Activated T-cell treated with anti-CD3 and anti-CD28 coated beads, Interleukin-2, amount 50 U/mL, for 24 hours (primary cell): Measurements from ENCODE around the gene UBR2.
"Not testable (repeated sequence)": the region's sequence is repeated elsewhere in the genome, so short reads cannot be mapped to it uniquely, and the experiment has no call there.

ENCODE experiments used
- DNase-seq: peaks from one replicate; pipeline ENCODE4 v3.0.0-alpha.2; 2020
- H3K27ac Mint-ChIP-seq: 2 replicates; pipeline ENCODE4 v1.8.0; 2020; ENCODE audit warnings: mild to moderate bottlenecking, mixed read lengths
- H3K27me3 Mint-ChIP-seq: 2 replicates; pipeline ENCODE4 v1.8.0; 2020; ENCODE audit warnings: mixed read lengths
- H3K36me3 Mint-ChIP-seq: 2 replicates; pipeline ENCODE4 v1.8.0; 2020; ENCODE audit warnings: low read depth, mixed read lengths
- H3K4me1 Mint-ChIP-seq: 2 replicates; pipeline ENCODE4 v1.8.0; 2020; ENCODE audit warnings: low read depth, mixed read lengths
- H3K4me3 Mint-ChIP-seq: 2 replicates; pipeline ENCODE4 v1.8.0; 2020; ENCODE audit warnings: mild to moderate bottlenecking, moderate library complexity, mixed read lengths
- H3K9me3 Mint-ChIP-seq: 2 replicates; pipeline ENCODE4 v1.8.0; 2020; ENCODE audit warnings: mixed read lengths

Gene UBR2

GRCh38 chr6:42566614-42567208 lies 2.9 kb downstream of the UBR2 start:
- Mint-ChIP-seq H3K4me1 (peaks cover 51% of the 10 kb centered on the region), H3K9me3 (no peaks in the 10 kb centered on the region)

DNA sequence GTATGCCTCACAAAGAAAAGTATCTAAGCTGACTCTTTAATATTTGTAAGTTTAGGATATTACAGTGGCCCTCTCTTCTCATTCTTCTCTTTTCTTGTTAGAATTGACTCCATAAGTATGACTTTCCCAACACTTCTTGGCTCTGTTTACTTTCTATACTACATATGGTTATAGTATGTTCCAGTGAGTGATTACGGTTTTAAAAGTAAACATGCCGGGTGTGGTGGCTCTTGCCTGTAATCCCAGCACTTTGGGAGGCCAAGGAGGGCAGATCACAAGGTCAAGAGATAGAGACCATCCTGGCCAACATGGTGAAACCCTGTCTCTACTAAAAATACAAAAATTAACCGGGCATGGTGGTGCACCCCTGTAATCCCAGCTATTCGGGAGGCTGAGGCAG lies 3.4 kb downstream of the UBR2 start:
- Mint-ChIP-seq H3K27ac (peak overlapping the region; percentile 71), H3K36me3 (peaks cover 48% of the 10 kb centered on the region), H3K4me1 (peaks cover 56% of the 10 kb centered on the region)
- H3K27me3 Mint-ChIP-seq, H3K4me3 Mint-ChIP-seq, DNase-seq, H3K9me3 Mint-ChIP-seq: not testable (repeated sequence)

More at GRCh38 chr6:42566614-42567208, 2.9 kb downstream of the UBR2 start:
- H3K27me3 Mint-ChIP-seq = no peaks in the 10 kb centered on the region
- H3K27ac Mint-ChIP-seq = peak overlapping the region; percentile 71
- peak overlapping the region; percentile 94 for H3K4me3 Mint-ChIP-seq
- no peak for DNase-seq
- H3K36me3 Mint-ChIP-seq = peaks cover 48% of the 10 kb centered on the region

GRCh38 chr6:42569102-42570028 lies 5.5 kb downstream of the UBR2 start:
- H3K36me3 Mint-ChIP-seq = peaks cover 59% of the 10 kb centered on the region
- peak overlapping the region; percentile 93 for H3K27ac Mint-ChIP-seq
- H3K9me3 Mint-ChIP-seq = no peaks in the 10 kb centered on the region
- H3K4me3 Mint-ChIP-seq = peak overlapping the region; percentile 43
- no peak for DNase-seq
- H3K27me3 Mint-ChIP-seq = no peaks in the 10 kb centered on the region
- peaks cover 65% of the 10 kb centered on the region for H3K4me1 Mint-ChIP-seq

DNA sequence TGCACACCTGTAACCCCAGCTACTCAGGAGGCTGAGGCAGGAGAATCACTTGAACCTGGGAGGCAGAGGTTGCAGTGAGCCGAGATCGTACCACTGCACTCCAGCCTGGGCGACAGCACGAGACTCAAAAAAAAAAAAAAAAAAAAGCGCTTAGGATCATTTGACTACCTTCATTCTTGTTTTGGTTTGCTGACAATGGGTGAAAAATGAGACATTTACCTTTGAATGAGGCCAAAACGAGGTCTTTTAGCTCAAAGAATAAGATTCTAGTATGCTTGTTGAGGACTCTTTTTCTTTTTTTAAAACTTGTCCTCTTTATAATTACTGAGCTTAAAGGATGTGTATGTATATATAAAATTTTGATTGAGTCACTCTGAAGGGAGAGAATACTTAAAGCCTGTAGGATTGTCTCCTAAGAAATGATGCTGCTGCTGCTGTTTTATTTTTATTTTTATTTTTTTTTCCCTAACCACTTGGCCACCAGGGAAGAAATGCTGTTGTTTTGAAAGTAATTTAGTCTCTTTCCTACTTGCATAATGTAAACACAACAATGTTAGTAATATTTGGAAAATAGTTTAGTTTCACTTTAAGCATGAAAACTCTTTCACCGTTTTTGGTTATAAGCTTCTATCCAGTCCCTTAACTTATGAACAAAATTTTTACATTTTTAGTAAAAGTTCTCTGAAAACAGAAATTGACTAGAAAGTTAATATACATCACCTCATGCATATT lies 7.9 kb downstream of the UBR2 start:
- peaks cover 61% of the 10 kb centered on the region for H3K36me3 Mint-ChIP-seq
- no peak for DNase-seq
- no peaks in the 10 kb centered on the region for H3K27me3 Mint-ChIP-seq
- peak overlapping the region; percentile 42 for H3K4me3 Mint-ChIP-seq
- peaks cover 64% of the 10 kb centered on the region for H3K4me1 Mint-ChIP-seq
- H3K27ac Mint-ChIP-seq = peak overlapping the region; percentile 22
- no peaks in the 10 kb centered on the region for H3K9me3 Mint-ChIP-seq

- Mint-ChIP-seq H3K4me1 (peaks cover 64% of the 10 kb centered on the region), H3K4me3 (no peak overlapping the region), H3K36me3 (peaks cover 61% of the 10 kb centered on the region), H3K27me3 (no peaks in the 10 kb centered on the region), H3K9me3 (no peaks in the 10 kb centered on the region), H3K27ac (peak overlapping the region; percentile 55)
- no peak for DNase-seq
Measured at GRCh38 chr6:42572523-42572922, 8.7 kb downstream of the UBR2 start.

GRCh38 chr6:42576538-42576937 lies 12.7 kb downstream of the UBR2 start:
- H3K27me3 Mint-ChIP-seq, H3K9me3 Mint-ChIP-seq, H3K4me3 Mint-ChIP-seq, DNase-seq, H3K27ac Mint-ChIP-seq: not testable (repeated sequence)
- peaks cover 64% of the 10 kb centered on the region for H3K4me1 Mint-ChIP-seq
- H3K36me3 Mint-ChIP-seq = peaks cover 84% of the 10 kb centered on the region

DNA sequence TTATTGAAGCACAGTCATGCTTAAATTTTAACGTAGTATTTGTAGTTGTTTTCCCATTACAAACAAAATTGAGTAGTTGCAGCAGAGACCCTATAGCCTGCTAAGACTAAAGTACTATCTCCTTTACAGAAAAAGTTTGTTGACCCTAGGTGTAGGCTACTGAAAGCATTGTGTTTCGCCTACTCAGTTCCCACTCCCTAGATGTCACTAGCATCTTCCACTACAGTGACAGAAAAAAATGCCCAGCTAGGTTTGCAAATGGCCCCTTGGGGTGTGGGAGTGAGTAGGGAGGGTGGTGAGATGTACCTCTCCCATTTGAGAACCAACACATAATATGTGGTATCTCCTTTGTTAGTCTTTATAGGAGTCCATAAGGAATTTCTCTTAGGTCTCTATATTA lies 34.5 kb downstream of the UBR2 start:
- no peaks in the 10 kb centered on the region for H3K27me3 Mint-ChIP-seq
- no peaks in the 10 kb centered on the region for H3K9me3 Mint-ChIP-seq
- peaks cover 24% of the 10 kb centered on the region for H3K4me1 Mint-ChIP-seq
- no peak for DNase-seq
- no peak overlapping the region for H3K27ac Mint-ChIP-seq
- peaks cover 74% of the 10 kb centered on the region for H3K36me3 Mint-ChIP-seq
- H3K4me3 Mint-ChIP-seq = no peak overlapping the region

- no peaks in the 10 kb centered on the region for H3K27me3 Mint-ChIP-seq
- H3K9me3 Mint-ChIP-seq = no peaks in the 10 kb centered on the region
- no peak for DNase-seq
- no peak overlapping the region for H3K4me3 Mint-ChIP-seq
- H3K4me1 Mint-ChIP-seq = peaks cover 29% of the 10 kb centered on the region
- peaks cover 75% of the 10 kb centered on the region for H3K36me3 Mint-ChIP-seq
- no peak overlapping the region for H3K27ac Mint-ChIP-seq
Measured at GRCh38 chr6:42599558-42599957, 35.7 kb downstream of the UBR2 start.

DNA sequence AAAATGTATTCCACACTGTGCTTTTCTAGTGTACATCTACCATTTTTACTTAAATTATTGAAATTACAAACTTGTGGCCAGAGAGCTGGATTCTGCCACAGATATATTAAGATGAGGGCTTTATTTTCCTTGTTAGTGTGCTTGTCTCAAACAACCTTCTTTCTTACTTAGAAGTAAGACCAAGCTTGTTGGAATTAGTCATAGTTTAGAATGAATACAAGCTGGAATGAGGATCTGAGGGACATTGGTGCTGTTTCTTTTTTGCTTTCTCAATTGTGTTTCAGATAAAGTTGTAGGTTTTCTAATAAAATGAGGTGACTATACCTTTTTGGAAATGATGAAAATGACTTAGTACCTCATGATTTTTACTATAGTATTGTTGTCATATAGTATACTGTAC lies 40.3 kb downstream of the UBR2 start:
- Mint-ChIP-seq H3K4me1 (peaks cover 14% of the 10 kb centered on the region), H3K36me3 (peaks cover 67% of the 10 kb centered on the region), H3K27me3 (no peaks in the 10 kb centered on the region), H3K27ac (peak overlapping the region; percentile 47), H3K9me3 (no peaks in the 10 kb centered on the region), H3K4me3 (no peak overlapping the region)
- no peak for DNase-seq

GRCh38 chr6:42604699-42605098 lies 40.9 kb downstream of the UBR2 start:
- Mint-ChIP-seq H3K27ac (peak overlapping the region; percentile 71), H3K36me3 (peaks cover 67% of the 10 kb centered on the region), H3K4me1 (peaks cover 14% of the 10 kb centered on the region)
- H3K4me3 Mint-ChIP-seq, H3K9me3 Mint-ChIP-seq, DNase-seq, H3K27me3 Mint-ChIP-seq: not testable (repeated sequence)

GRCh38 chr6:42610416-42610815 lies 46.6 kb downstream of the UBR2 start:
- DNase-seq = no peak
- H3K36me3 Mint-ChIP-seq = peaks cover 59% of the 10 kb centered on the region
- H3K27ac Mint-ChIP-seq = peak overlapping the region; percentile 62
- peaks cover 8% of the 10 kb centered on the region for H3K4me1 Mint-ChIP-seq
- H3K27me3 Mint-ChIP-seq = no peaks in the 10 kb centered on the region
- no peaks in the 10 kb centered on the region for H3K9me3 Mint-ChIP-seq
- no peak overlapping the region for H3K4me3 Mint-ChIP-seq

DNA sequence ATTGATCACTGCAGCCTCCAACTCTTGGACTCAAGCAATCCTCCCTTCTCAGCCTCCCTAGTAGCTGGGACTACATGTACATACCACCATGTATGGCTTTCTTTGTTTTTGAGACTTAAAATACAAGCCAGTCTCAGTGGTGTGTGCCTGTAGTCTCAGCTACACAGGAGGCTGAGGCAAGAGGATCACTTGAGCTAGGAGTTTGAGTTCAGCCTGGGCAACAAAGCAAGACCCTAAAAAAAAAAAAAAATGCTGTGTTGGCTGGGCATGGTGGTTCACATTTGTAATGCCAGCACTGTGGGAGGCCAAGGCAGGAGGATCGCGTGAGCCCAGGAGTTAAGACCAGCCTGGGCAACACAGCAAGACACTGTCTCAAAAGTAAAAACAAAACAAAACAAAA lies 51.7 kb downstream of the UBR2 start:
- Mint-ChIP-seq H3K9me3 (no peaks in the 10 kb centered on the region), H3K36me3 (peaks cover 65% of the 10 kb centered on the region)

GRCh38 chr6:42616716-42617115 lies 52.9 kb downstream of the UBR2 start:
- Mint-ChIP-seq H3K27me3 (no peaks in the 10 kb centered on the region), H3K36me3 (peaks cover 71% of the 10 kb centered on the region), H3K27ac (peak overlapping the region; percentile 79), H3K9me3 (no peaks in the 10 kb centered on the region), H3K4me3 (no peak overlapping the region), H3K4me1 (peaks cover 14% of the 10 kb centered on the region)
- no peak for DNase-seq

More for the DNA sequence above, 51.7 kb downstream of the UBR2 start:
- H3K27ac Mint-ChIP-seq = peak overlapping the region; percentile 22
- DNase-seq = no peak
- peaks cover 16% of the 10 kb centered on the region for H3K4me1 Mint-ChIP-seq
- H3K27me3 Mint-ChIP-seq = no peaks in the 10 kb centered on the region
- H3K4me3 Mint-ChIP-seq = no peak overlapping the region

GRCh38 chr6:42618105-42618504 lies 54.3 kb downstream of the UBR2 start:
- Mint-ChIP-seq H3K9me3 (no peaks in the 10 kb centered on the region), H3K36me3 (peaks cover 75% of the 10 kb centered on the region), H3K4me1 (peaks cover 14% of the 10 kb centered on the region), H3K27me3 (no peaks in the 10 kb centered on the region), H3K4me3 (no peak overlapping the region), H3K27ac (no peak overlapping the region)
- no peak for DNase-seq
